NCI-H187 treated with DMSO at 0.1 percent for 48 hours (cell line): ENCODE measurements around the gene NME7.
"Not testable (repeated sequence)": the region's sequence is repeated elsewhere in the genome, so short reads cannot be mapped to it uniquely, and the experiment has no call there.

Experiments
- DNase-seq: peaks from one replicate; lab custom pipeline; 2025; lab: John Stamatoyannopoulos, UW

Gene NME7, protein sequence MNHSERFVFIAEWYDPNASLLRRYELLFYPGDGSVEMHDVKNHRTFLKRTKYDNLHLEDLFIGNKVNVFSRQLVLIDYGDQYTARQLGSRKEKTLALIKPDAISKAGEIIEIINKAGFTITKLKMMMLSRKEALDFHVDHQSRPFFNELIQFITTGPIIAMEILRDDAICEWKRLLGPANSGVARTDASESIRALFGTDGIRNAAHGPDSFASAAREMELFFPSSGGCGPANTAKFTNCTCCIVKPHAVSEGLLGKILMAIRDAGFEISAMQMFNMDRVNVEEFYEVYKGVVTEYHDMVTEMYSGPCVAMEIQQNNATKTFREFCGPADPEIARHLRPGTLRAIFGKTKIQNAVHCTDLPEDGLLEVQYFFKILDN

GRCh38 chr1:169367686-169368405, at the start of gene NME7, which contains the start of gene BLZF1:
NME7 (minus strand) TSS chr1:169367797; CDS start chr1:169367710, 87 bp downstream.
BLZF1 (plus strand) TSS chr1:169368195; CDS start chr1:169369523, 1,328 bp downstream.
- peak; percentile 99 for DNase-seq

- no peak for DNase-seq
Measured at GRCh38 chr1:169414952-169415351, 47.4 kb upstream of the NME7 start.

GRCh38 chr1:169408340-169408739, 40.7 kb upstream of the NME7 start:
- DNase-seq, result not testable (repeated sequence)

DNA sequence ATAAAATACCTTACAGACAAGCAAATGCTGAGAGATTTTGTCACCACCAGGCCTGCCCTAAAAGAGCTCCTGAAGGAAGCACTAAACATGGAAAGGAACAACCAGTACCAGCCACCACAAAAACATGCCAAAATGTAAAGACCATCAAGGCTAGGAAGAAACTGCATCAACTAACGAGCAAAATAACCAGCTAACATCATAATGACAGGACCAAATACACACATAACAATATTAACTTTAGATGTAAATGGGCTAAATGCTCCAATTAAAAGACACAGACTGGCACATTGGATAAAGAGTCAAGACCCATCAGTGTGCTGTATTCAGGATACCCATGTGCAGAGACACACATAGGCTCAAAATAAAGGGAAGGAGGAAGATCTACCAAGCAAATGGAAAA, 35.0 kb upstream of the NME7 start:
- DNase-seq, result not testable (repeated sequence)

DNA sequence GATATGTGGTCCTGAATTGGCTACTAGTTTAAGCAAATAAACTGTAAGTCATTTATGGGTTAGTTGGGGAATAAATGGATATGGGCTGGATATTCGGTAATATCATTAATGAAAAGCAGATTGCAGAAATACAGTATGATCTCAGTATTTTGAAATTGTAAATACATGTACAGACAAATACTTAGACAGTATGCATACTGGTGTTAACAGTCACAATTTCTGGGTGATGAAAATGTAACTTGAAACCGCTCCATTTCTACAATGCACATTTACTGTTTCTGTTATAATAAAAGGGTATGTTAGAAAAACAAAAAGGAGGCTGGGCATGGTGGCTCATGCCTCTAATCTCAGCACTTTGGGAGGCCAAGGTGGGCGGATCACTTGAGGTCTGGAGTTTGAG, 28.4 kb upstream of the NME7 start:
- DNase-seq, result no peak

GRCh38 chr1:169392406-169392805, 24.8 kb upstream of the NME7 start:
- DNase-seq, result no peak

DNA sequence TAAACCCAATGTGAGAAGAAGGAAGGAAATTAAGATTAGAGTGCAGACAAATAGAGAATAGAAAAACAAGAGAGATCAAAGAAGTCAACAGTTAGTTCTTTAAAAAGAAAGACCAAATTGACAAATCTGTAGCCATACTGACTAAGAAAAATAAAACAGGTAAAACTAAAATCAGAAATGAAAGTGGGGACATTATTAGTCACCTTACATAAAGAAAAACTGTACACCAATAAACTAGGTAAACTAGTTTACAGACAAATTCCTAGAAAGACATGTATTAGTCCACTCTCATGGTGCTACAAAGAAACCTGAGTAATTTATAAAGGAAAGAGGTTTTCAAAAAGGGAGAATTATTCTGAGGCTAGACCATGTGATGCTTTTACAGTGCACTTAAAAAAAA, 22.7 kb upstream of the NME7 start:
- no peak for DNase-seq

DNA sequence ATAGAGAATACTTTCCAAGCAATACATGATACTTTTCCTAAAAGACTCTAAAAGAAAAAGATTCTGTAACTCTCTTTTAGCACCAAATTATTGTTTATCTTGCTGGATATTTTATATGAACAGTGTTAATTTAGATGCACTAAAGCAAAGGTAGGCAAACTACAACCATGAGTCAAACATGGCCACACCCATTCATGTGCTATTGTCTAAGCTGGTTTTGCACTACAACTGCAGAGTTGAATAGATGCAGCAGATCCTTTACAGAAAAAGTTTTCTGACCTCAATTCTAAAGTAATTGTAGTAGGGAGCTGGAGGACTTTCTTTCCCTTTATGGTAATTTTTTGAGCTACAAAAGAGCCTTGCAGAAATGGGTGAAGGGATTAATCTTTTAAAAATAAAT, 19.8 kb upstream of the NME7 start:
- DNase-seq, result no peak

DNA sequence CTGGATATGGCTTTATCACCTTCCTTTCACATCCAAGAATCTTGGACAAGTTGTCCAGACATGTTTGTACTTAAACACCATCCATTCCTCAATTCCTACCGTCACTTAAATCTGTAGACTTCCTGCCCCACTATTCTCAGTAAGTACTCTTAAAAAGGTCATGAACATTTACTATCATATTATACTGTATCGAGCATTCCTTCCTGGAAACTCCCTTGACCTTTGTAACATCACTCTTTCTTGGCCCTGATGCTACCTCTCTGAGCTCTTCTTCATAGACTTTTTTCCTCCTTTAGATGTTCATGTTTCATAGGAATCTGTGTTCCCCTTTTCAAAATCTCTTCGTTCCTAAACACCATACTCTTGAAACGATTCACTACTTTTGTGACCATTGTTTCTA, 15.9 kb upstream of the NME7 start:
- DNase-seq, result no peak

- DNase-seq, result no peak
Measured at GRCh38 chr1:169381162-169381561, 13.6 kb upstream of the NME7 start.

GRCh38 chr1:169371404-169371803, 3.8 kb upstream of the NME7 start:
- DNase-seq, result no peak

GRCh38 chr1:169368406-169368769, 791 bp upstream of the NME7 start:
- DNase-seq, result no peak

DNA sequence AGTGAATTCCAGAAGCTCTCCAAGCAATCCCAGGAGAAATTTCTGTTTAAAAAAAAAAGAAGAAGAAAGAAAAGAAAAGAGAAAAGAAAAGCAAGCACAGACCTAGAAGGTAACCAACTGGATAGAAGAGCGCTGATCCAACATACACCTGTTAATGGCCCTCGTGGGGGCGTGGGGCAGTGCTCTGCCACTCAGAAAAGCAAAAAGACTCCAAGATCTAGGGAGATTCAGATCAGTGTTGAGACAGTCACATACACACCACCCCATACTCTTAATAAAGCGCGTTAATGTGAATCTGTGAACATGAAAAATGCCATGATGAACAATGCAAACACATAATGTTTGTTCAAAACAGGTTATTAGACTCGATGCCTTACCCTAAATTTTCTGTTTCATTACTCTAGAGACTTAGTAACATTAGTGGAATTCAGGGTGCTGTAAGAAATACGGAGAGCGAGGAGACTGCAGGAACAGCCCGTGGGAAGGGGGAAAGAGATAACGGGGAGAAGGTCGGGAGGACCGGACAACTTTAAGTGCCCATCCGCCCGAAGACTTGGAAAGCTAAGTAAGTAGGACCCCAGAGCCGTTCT, 406 bp downstream of the NME7 start:
- DNase-seq, result no peak

DNA sequence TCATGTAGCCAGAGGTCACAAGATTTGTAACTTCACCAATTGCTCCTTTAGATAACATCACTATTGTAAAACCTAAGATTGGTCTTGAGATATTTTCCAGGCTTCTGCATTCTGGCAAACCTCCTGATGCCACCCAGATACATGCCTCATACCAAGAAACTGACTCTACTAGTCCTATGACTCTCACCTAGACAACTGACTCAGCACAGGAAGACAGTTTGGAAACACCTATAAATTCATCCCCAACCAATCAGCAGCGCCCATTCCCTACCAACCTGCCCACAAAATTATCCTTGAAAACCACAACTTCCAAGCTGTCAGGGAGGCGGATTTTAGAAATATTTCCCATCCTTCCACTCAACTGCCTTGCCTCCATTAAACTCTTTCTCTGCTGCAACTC, 2.6 kb downstream of the NME7 start:
- DNase-seq, result no peak

GRCh38 chr1:169363046-169363730, 4.4 kb downstream of the NME7 start:
- DNase-seq, result no peak

DNA sequence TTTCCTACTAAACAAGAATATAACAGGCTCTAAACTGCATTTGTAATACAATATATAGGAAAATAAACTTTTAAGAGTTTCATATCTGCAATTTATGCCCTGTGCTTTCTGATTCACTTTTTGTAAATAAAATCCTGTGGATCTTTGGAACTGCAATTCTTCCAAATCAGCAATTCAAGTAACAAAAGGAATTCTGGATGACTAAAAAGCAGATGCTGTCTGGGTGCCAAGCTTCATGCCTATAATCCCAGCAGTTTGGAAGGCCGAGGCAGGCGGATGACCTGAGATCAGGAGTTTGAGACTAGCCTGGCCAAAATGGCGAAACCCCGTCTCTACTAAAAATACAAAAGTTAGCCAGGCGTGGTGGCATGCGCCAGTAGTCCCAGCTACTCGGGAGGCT, 6.3 kb downstream of the NME7 start:
- no peak for DNase-seq

- DNase-seq, result no peak
Measured at GRCh38 chr1:169360415-169360814, 7.2 kb downstream of the NME7 start.

DNA sequence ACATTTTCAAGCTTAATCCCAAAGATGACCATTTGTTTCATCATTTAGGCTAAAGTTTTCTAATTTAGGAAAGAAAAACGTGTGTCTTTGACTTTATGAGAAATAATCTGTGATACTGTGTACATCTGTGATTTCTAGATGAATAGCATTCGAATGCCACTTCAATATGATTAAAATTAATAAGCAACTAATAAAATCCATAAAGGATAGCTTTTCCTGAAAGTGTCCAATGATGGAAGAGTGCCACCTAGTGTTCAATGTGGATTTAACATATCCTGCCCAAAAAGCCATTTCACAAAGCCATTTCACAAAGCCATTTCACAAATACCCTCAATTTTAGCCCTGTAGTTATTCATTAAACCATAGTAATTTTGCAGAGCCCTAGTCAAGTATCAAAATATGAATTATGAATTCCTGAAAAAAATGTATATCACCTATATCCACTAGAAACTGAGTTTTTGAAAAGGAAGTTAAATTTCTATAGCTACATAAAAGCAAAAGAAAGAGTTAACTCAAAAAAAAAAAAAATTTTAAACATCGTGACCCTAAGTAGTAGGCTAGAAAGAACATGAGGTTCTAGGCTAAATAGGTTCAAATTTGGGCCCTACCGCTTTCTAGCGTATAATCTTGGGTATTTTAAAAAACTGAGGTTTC, 19.1 kb downstream of the NME7 start:
- DNase-seq, result no peak

- no peak for DNase-seq
Measured at GRCh38 chr1:169347688-169348382, 19.8 kb downstream of the NME7 start.

- DNase-seq, result no peak
Measured at GRCh38 chr1:169346036-169346589, 21.5 kb downstream of the NME7 start.

DNA sequence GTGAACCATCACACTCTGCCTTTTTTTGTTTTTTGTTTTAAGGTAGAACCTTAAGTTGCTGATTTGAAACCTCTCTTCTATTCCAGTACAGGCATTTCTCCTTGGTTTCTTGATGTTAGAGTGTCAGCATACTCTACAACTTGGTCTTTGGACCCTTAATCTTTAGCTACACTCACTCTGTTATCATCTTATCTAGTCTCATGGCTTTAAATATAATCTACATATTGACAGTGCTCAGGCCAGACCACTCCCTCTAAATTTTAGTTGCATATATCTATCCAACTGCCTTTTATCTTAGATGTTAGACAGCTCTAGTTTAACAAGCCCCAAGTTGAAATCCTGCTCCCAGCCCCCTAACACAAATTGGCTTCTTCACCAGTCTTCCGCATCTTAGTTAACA, 22.1 kb downstream of the NME7 start:
- no peak for DNase-seq
